Measurements from ENCODE around the gene SRRM3.

DNA sequence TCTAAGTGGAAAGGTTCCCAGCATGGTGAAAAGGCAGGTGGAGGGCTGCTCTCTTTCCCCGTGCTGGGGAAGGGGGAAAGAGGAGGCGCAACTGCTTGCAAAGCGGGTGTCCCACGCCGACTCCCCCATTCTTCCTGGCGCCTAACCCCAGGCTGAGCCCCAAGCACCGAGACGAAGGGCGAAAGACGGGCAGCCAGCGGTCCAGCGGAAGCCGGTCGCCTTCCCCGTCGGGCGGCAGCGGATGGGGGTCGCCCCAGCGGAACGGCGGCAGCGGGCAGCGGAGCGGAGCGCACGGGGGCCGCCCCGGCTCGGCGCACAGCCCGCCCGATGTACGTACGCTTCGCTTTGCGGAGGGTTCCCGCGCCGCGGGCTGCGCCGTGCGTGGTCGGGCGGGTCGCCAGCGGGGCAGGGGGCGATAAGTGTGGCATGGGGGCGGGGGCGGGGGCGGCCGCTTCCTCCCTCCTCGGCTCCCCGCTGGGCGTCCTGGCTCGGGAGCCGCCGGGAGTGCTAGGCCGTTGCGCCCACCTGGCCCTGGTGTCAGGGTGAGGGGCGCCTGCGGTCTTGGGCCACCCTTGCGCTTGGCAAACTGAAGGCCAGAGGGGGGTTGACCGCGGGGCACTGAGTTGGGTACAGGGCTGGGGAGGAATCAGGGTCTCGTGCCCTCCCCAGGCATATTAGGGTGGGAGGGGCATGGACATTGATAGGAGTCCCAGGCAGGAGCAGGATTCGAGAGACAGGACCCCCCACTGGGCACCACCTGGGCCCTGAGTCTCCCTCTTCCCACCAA, 65.6 kb downstream of the SRRM3 start:
- TF ChIP-seq CREB1 (CRISPR knock-in tag; IDR thresholded peaks at IDR 0.05; ENCODE audit: low read depth) (no peak), REST (IDR thresholded peaks at IDR 0.05; ENCODE audit: unreplicated experiment) (no peak), EZH2phosphoT487 (IDR thresholded peaks at IDR 0.05; ENCODE audit: unreplicated experiment) (no peak), POLR2AphosphoS5 (IDR thresholded peaks at IDR 0.05; ENCODE audit: low read depth) (no peak), STAT1 (IDR thresholded peaks at IDR 0.05; ENCODE audit: unreplicated experiment) (no peak), ZNF331 (CRISPR knock-in tag; IDR thresholded peaks at IDR 0.05; ENCODE audit: low read depth) (no peak)
- TF ChIP-seq, protein P1, sequence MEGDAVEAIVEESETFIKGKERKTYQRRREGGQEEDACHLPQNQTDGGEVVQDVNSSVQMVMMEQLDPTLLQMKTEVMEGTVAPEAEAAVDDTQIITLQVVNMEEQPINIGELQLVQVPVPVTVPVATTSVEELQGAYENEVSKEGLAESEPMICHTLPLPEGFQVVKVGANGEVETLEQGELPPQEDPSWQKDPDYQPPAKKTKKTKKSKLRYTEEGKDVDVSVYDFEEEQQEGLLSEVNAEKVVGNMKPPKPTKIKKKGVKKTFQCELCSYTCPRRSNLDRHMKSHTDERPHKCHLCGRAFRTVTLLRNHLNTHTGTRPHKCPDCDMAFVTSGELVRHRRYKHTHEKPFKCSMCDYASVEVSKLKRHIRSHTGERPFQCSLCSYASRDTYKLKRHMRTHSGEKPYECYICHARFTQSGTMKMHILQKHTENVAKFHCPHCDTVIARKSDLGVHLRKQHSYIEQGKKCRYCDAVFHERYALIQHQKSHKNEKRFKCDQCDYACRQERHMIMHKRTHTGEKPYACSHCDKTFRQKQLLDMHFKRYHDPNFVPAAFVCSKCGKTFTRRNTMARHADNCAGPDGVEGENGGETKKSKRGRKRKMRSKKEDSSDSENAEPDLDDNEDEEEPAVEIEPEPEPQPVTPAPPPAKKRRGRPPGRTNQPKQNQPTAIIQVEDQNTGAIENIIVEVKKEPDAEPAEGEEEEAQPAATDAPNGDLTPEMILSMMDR (conservative IDR thresholded peaks at IDR 0.05; ENCODE audit: low read depth in 2 of 2) = no peak

All from GM23338 (cell line).